GM18907 (cell line): Measurements from ENCODE around the gene EML6.

Experiments used
- ATAC-seq: cut with Tn5 transposase; IDR thresholded peaks from one replicate; pipeline ENCODE4 v1.9.1; 2021; ENCODE audit warnings: mild to moderate bottlenecking, moderate library complexity; ENCODE audit not compliant: unreplicated experiment

Gene EML6

GRCh38 chr2:54936766-54937165 lies 213.3 kb downstream of the EML6 start:
- ATAC-seq = no peak

- ATAC-seq = no peak
Observed at GRCh38 chr2:54939446-54940118, 216.1 kb downstream of the EML6 start.

- no peak for ATAC-seq
Observed at GRCh38 chr2:54940723-54941122, 217.3 kb downstream of the EML6 start.

GRCh38 chr2:54941248-54941984 lies 218.0 kb downstream of the EML6 start:
- ATAC-seq = no peak

- ATAC-seq = no peak
Observed at GRCh38 chr2:54942373-54942772, 218.9 kb downstream of the EML6 start.

GRCh38 chr2:54944724-54945326 lies 221.4 kb downstream of the EML6 start:
- no peak for ATAC-seq

GRCh38 chr2:54945391-54946219 lies 222.1 kb downstream of the EML6 start:
- ATAC-seq = no peak

- no peak for ATAC-seq
Observed at GRCh38 chr2:54946220-54946805, 222.9 kb downstream of the EML6 start.

GRCh38 chr2:54947136-54947535 lies 223.7 kb downstream of the EML6 start:
- no peak for ATAC-seq

- ATAC-seq = no peak
Observed at GRCh38 chr2:54947646-54948045, 224.2 kb downstream of the EML6 start.

- ATAC-seq = no peak
Observed at GRCh38 chr2:54948120-54948519, 224.7 kb downstream of the EML6 start.

- ATAC-seq = no peak
Observed at GRCh38 chr2:54949431-54949830, 226.0 kb downstream of the EML6 start.

- no peak for ATAC-seq
Observed at GRCh38 chr2:54950811-54951210, 227.3 kb downstream of the EML6 start.

- no peak for ATAC-seq
Observed at GRCh38 chr2:54952425-54952824, 229.0 kb downstream of the EML6 start.

- ATAC-seq = no peak
Observed at GRCh38 chr2:54952978-54953456, 229.6 kb downstream of the EML6 start.

GRCh38 chr2:54954158-54954557 lies 230.7 kb downstream of the EML6 start:
- no peak for ATAC-seq

- ATAC-seq = no peak
Observed at GRCh38 chr2:54954705-54955357, 231.4 kb downstream of the EML6 start.

- ATAC-seq = no peak
Observed at GRCh38 chr2:54955358-54956110, 232.1 kb downstream of the EML6 start.

GRCh38 chr2:54956111-54956627 lies 232.7 kb downstream of the EML6 start:
- ATAC-seq = no peak
